ENCODE results near the gene ATXN1. TPM values are rescaled to one million over a fixed set of nuclear protein-coding genes. Genes with fewer than 3 reads are reported as not detected.

The ATXN1 gene
- total and polyA plus RNA-seq, 2 experiments from 2014 or later, result 4.8 to 9.1 TPM

DNA sequence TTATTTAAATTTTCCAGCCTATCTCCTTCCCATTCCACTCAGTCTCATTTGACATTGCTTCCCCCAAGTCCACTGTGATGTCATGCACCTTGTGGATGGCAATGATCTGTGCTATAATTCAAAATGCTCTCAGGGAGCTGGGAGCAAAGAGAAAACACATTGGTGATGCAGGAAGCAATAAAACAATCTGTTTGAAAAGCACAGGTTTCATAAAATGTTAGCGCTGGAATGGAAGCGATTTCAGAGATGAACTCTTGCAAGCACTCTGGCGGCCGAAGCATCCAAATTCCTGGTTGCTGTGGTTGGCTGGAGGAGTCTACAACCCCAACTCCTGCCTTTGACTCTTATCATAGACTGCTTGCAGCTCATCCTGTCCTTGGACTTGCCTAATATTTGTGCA, 355.9 kb downstream of the ATXN1 start:
- Histone ChIP-seq H3K4me2 (no peak overlapping the region), H2AFZ (no peak overlapping the region), H3K27ac (ENCODE audit: low read depth) (no peak overlapping the region), H3K4me1 (ENCODE audit: insufficient read depth) (no peaks in the 10 kb centered on the region), H3K4me3 (no peak overlapping the region), H3K27me3 (ENCODE audit: insufficient read depth) (no peaks in the 10 kb centered on the region), H3K79me2 (replicated peaks; ENCODE audit: insufficient read depth) (no peaks in the 10 kb centered on the region), H4K20me1 (replicated peaks; ENCODE audit: insufficient read depth) (no peaks in the 10 kb centered on the region), H3K9me2 (ENCODE audit: insufficient read depth) (peaks cover 3% of the 10 kb centered on the region; the same call in 1 of the 2 replicates), H3K36me3 (ENCODE audit: insufficient read depth) (no peaks in the 10 kb centered on the region), H3F3A (replicated peaks; ENCODE audit: low read depth) (no peaks in the 10 kb centered on the region)
- Mint-ChIP-seq H3K9me3 (no peaks in the 10 kb centered on the region), H3K4me1 (peaks cover 6% of the 10 kb centered on the region; the same call in 1 of the 3 replicates), H3K36me3 (ENCODE audit: low read depth) (no peaks in the 10 kb centered on the region; the same call in 2 of the 3 replicates), H3K27ac (no peak overlapping the region), H3K27me3 (ENCODE audit: insufficient read depth, low read depth, poor library complexity) (peaks cover 7% of the 10 kb centered on the region), H3K4me3 (no peak overlapping the region)
- TF ChIP-seq ZNF331 (CRISPR knock-in tag; IDR thresholded peaks at IDR 0.05; ENCODE audit: low read depth) (no peak), STAT1 (IDR thresholded peaks at IDR 0.05; ENCODE audit: unreplicated experiment) (no peak), CREB1 (CRISPR knock-in tag; IDR thresholded peaks at IDR 0.05; ENCODE audit: low read depth) (no peak), POLR2AphosphoS5 (IDR thresholded peaks at IDR 0.05; ENCODE audit: low read depth) (no peak), EZH2 (IDR thresholded peaks at IDR 0.05; ENCODE audit: low read depth, unreplicated experiment) (no peak), ETS1 (IDR thresholded peaks at IDR 0.05) (no peak), ZNF462 (CRISPR knock-in tag; IDR thresholded peaks at IDR 0.05) (no peak), ZNF114 (CRISPR knock-in tag; IDR thresholded peaks at IDR 0.05) (no peak), EZH2phosphoT487 (IDR thresholded peaks at IDR 0.05; ENCODE audit: unreplicated experiment) (no peak)
- TF ChIP-seq, protein P1, sequence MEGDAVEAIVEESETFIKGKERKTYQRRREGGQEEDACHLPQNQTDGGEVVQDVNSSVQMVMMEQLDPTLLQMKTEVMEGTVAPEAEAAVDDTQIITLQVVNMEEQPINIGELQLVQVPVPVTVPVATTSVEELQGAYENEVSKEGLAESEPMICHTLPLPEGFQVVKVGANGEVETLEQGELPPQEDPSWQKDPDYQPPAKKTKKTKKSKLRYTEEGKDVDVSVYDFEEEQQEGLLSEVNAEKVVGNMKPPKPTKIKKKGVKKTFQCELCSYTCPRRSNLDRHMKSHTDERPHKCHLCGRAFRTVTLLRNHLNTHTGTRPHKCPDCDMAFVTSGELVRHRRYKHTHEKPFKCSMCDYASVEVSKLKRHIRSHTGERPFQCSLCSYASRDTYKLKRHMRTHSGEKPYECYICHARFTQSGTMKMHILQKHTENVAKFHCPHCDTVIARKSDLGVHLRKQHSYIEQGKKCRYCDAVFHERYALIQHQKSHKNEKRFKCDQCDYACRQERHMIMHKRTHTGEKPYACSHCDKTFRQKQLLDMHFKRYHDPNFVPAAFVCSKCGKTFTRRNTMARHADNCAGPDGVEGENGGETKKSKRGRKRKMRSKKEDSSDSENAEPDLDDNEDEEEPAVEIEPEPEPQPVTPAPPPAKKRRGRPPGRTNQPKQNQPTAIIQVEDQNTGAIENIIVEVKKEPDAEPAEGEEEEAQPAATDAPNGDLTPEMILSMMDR (conservative IDR thresholded peaks at IDR 0.05; ENCODE audit: low read depth in 2 of 2), result no peak
- DNase-seq (ENCODE audit: low spot score) (no peak), ATAC-seq (no peak)

Data from GM23338 (cell line).